ENCODE measurements around the gene RTRAF.

DNA sequence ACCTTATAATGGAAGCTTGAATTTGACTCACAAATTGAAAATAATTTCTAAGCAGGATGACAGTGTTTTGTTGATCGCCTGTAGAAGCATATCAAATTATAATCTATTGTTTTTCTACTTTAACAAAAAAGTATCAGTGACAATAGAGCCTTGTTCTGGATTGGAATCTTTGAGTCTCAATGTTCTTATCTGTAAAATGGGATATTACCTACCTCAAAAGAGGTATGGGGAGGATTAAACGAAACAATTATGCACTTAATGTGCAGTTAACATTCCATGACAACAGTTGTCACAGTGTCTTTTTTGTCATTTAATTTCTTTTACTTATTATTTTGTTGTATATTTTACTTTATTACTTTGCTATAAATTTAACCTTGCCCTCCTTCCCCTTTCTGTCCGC lies 1.1 kb downstream of the RTRAF start:
- TF ChIP-seq MYC (IDR thresholded peaks at IDR 0.05; ENCODE audit: low read depth, low read length) = no peak
- no peak for TF ChIP-seq CTCF (IDR thresholded peaks at IDR 0.05; ENCODE audit: low read depth, low read length)
- no peak for TF ChIP-seq POLR2A (IDR thresholded peaks at IDR 0.05; ENCODE audit: extremely low read depth, insufficient read length)
